Pons (tissue), 1 donor: ENCODE results near the gene PMEPA1.

ENCODE experiments used
- DNase-seq: peaks from one replicate; pipeline ENCODE4 v3.0.0-alpha.2; 2016; ENCODE audit warnings: low spot score

Gene PMEPA1

GRCh38 chr20:57609086-57609841 lies 100.6 kb downstream of the PMEPA1 start:
- no peak for DNase-seq

GRCh38 chr20:57608516-57608915 lies 101.3 kb downstream of the PMEPA1 start:
- no peak for DNase-seq

GRCh38 chr20:57605878-57606277 lies 103.9 kb downstream of the PMEPA1 start:
- DNase-seq, result no peak

- no peak for DNase-seq
Measured at GRCh38 chr20:57605045-57605444, 104.8 kb downstream of the PMEPA1 start.

- no peak for DNase-seq
Measured at GRCh38 chr20:57603120-57603519, 106.7 kb downstream of the PMEPA1 start.

- DNase-seq, result no peak
Measured at GRCh38 chr20:57601737-57602136, 108.1 kb downstream of the PMEPA1 start.

GRCh38 chr20:57601211-57601570 lies 108.6 kb downstream of the PMEPA1 start:
- DNase-seq, result no peak

GRCh38 chr20:57600320-57601210 lies 109.2 kb downstream of the PMEPA1 start:
- no peak for DNase-seq

- DNase-seq, result no peak
Measured at GRCh38 chr20:57598491-57598890, 111.3 kb downstream of the PMEPA1 start.
